Subcutaneous abdominal adipose tissue (tissue), 5 donors: ENCODE measurements around the gene NCKAP5.

Experiments
- H3K27ac ChIP-seq: one replicate; pipeline ENCODE4 v1.7.0; 2013; ENCODE audit warnings: low read depth, mild to moderate bottlenecking, inconsistent platforms, low read length, moderate library complexity
- H3K27me3 ChIP-seq, 5 donors: one replicate each; pipeline ENCODE4 v1.7.0; 2013; ENCODE audit warnings: low read length in 5 of 5, inconsistent platforms in 1 of 5; ENCODE audit not compliant: control insufficient read depth in 5 of 5, insufficient read depth in 4 of 5
- H3K36me3 ChIP-seq, 5 donors: one replicate each; pipeline ENCODE4 v1.7.0; 2013; ENCODE audit warnings: low read length in 5 of 5; ENCODE audit not compliant: control insufficient read depth in 5 of 5, insufficient read depth in 5 of 5
- H3K4me1 ChIP-seq, 5 donors: one replicate each; pipeline ENCODE4 v1.7.0; 2013; ENCODE audit warnings: low read length in 5 of 5, mild to moderate bottlenecking in 3 of 5, moderate library complexity in 1 of 5; ENCODE audit not compliant: control insufficient read depth in 5 of 5, insufficient read depth in 5 of 5
- H3K4me3 ChIP-seq, 5 donors: one replicate each; pipeline ENCODE4 v1.7.0; 2013; ENCODE audit warnings: low read length in 5 of 5, low read depth in 1 of 5
- H3K9ac ChIP-seq, 5 donors: one replicate each; pipeline ENCODE4 v1.7.0; 2013; ENCODE audit warnings: low read length in 5 of 5, mild to moderate bottlenecking in 4 of 5, moderate library complexity in 3 of 5
- H3K9me3 ChIP-seq, 5 donors: one replicate each; pipeline ENCODE4 v1.7.0; 2013; ENCODE audit warnings: low read length in 5 of 5; ENCODE audit not compliant: control insufficient read depth in 5 of 5
- donor health status: healthy.
- donor health status: healthy.
- donor health status: healthy.
- donor health status: healthy.
- donor health status: healthy.

The NCKAP5 gene

DNA sequence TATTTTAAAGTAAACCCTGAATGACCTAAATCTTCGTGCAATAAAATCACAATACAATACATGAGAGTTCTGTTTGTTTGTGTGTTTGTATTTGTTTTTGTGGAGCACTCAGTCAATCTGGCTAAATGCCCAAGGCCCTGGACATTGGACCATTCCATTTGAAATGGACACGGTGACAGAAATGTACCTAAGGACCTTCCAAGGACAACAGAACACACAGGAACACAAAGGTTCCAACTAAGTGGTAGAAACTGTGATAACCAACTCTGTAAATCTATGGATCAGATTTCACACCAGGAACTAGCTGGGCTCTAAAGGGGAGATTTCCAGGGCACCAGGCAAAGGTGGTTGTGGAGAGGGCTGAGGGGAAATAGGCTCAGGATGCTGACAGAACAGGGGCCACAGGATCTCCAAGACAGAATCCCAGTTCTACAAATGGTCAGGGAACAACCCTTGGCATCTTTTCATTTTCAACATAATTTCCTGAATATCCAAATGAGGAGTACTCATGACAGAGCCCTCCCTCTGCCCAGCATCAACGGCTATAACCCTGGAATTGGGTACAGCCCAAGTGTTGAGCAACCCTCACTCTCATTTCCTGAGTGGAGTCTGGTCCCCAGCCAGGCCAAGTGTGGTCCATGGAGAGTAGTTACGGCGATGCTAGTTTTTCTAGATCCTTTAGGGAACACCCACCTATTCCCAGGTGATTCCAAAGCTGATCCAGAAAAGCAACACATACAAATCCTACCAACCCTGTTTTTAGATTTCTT is 78.4 kb downstream of the NCKAP5 start:
- no peak overlapping the region for H3K9ac ChIP-seq
- H3K4me3 ChIP-seq, result no peak overlapping the region
- no peaks in the 10 kb centered on the region for H3K9me3 ChIP-seq
- no peak overlapping the region for H3K27ac ChIP-seq
- H3K27me3 ChIP-seq, result no peaks in the 10 kb centered on the region
- H3K4me1 ChIP-seq, result peaks cover 0 to 6% (median 3%) of the 10 kb centered on the region in 5 donors
- no peaks in the 10 kb centered on the region for H3K36me3 ChIP-seq

- H3K27ac ChIP-seq, result no peak overlapping the region
Measured at GRCh38 chr2:133489146-133489545, 79.1 kb downstream of the NCKAP5 start.

DNA sequence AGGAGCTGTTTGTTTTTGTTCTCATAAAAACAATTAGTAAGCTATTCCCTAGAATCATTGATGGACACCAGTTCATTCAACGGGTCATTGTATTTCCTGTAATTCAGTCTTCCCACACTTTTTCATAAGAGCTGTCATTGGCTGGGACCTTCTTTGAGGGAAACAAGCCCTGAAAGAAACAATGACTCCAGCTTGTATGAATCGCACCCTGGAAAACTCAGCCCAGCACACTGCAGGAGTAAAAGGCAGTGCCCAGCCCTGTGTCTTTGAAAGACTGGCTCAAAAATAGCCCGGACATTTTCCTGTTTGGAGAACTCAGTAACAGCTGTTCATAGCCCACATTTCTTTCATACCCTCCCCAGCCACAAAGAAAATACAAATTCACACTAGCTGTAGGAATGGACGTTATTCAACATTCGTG is 81.5 kb downstream of the NCKAP5 start:
- no peak overlapping the region for H3K4me3 ChIP-seq
- no peaks in the 10 kb centered on the region for H3K9me3 ChIP-seq
- H3K27me3 ChIP-seq, result no peaks in the 10 kb centered on the region
- H3K36me3 ChIP-seq, result no peaks in the 10 kb centered on the region
- no peak overlapping the region for H3K9ac ChIP-seq
- peaks cover 0 to 6% (median 3%) of the 10 kb centered on the region in 5 donors for H3K4me1 ChIP-seq
- no peak overlapping the region for H3K27ac ChIP-seq

More at GRCh38 chr2:133489146-133489545, 79.1 kb downstream of the NCKAP5 start:
- Histone ChIP-seq H3K27me3 (no peaks in the 10 kb centered on the region), H3K4me3 (no peak overlapping the region), H3K36me3 (no peaks in the 10 kb centered on the region), H3K9me3 (no peaks in the 10 kb centered on the region), H3K9ac (no peak overlapping the region), H3K4me1 (peaks cover 0 to 6% (median 3%) of the 10 kb centered on the region in 5 donors)

DNA sequence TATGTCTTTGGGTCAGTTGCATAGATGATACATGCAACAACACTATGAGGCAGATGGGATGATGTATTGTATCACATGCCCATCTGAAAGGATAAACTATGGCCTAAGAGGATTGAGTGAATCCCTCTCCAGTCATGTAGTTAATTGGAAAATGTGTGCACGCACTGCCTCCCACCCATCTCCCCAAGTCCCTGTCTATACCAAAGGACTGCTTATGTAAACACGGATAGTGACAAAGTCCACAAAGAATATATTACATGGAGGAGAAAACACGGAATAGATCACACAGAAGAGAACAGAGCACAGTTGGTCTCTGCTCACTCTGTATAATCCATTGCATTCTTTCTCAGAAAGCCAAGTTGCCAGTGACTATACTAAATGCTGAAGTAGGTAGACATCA is 82.4 kb downstream of the NCKAP5 start:
- Histone ChIP-seq H3K27ac (no peak overlapping the region), H3K27me3 (no peaks in the 10 kb centered on the region), H3K4me1 (peaks cover 0 to 6% (median 3%) of the 10 kb centered on the region in 5 donors), H3K4me3 (no peak overlapping the region), H3K9ac (no peak overlapping the region), H3K9me3 (no peaks in the 10 kb centered on the region), H3K36me3 (no peaks in the 10 kb centered on the region)

DNA sequence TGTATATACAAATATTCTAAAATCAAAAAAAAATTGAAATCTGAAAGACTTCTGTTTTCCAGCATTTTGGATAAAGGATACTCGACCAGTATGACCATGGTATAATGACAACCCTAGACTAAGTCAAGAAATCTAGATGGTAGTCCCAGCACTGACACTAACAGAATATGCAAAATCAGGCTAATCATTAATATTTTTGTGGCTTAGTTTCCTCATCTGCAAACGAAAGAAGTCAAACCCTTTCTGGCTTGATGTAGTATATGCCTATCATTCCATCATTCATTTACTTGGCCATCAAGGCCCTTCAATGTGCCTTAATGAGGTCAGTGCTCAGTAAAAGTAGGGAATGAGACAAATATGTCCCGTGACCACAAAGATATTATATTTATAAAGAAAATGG is 83.5 kb downstream of the NCKAP5 start:
- H3K27ac ChIP-seq, result no peak overlapping the region
- no peaks in the 10 kb centered on the region for H3K9me3 ChIP-seq
- no peak overlapping the region for H3K9ac ChIP-seq
- H3K27me3 ChIP-seq, result no peaks in the 10 kb centered on the region
- no peaks in the 10 kb centered on the region for H3K36me3 ChIP-seq
- H3K4me3 ChIP-seq, result no peak overlapping the region
- H3K4me1 ChIP-seq, result no peaks in the 10 kb centered on the region

DNA sequence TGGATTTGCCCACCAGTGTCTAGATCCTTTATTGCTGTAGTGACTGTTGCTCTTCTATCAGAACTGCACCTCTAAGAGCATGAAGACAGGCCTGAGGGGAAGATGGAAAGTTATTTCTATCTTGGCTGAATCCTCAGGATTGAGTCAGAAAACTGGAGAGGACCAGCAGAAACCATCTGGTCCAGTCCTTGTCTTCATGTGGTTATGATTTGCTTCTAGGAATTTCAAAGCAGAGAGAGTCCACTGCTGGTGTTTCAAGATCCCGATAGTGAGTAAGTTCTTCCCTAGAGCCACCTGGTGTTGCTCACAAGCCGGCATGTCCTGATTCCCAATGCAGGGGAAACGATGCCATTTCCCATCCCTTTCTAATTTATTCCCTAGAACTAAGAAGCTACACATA is 84.2 kb downstream of the NCKAP5 start:
- H3K27me3 ChIP-seq, result no peaks in the 10 kb centered on the region
- no peaks in the 10 kb centered on the region for H3K36me3 ChIP-seq
- H3K9ac ChIP-seq, result no peak overlapping the region

DNA sequence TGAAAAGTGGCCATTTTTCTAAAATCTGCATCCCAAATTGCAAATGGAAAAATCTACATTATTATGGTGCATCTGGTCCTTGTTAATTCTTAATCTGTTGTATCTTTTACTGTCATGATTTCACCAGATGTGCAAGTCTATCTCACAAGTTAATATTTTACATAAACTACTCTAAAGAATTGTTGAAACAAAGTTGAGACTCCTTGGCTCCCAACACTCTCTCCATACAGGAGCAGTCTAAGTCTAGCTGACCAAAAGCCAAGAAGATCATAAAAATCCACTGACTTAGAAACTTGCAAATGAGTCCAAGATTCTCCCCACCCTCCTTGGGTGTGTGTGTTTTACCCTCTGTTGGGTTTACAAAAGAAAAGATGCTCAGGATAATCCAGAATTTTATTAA is 85.1 kb downstream of the NCKAP5 start:
- no peaks in the 10 kb centered on the region for H3K4me1 ChIP-seq
- H3K27me3 ChIP-seq, result no peaks in the 10 kb centered on the region
- H3K9ac ChIP-seq, result no peak overlapping the region
- no peak overlapping the region for H3K27ac ChIP-seq
- H3K9me3 ChIP-seq, result no peaks in the 10 kb centered on the region
- H3K4me3 ChIP-seq, result no peak overlapping the region
- no peaks in the 10 kb centered on the region for H3K36me3 ChIP-seq

More for the DNA sequence above, 84.2 kb downstream of the NCKAP5 start:
- H3K4me3 ChIP-seq, result no peak overlapping the region
- no peak overlapping the region for H3K27ac ChIP-seq
- no peaks in the 10 kb centered on the region for H3K4me1 ChIP-seq
- H3K9me3 ChIP-seq, result no peaks in the 10 kb centered on the region

- Histone ChIP-seq H3K27me3 (no peaks in the 10 kb centered on the region), H3K27ac (no peak overlapping the region), H3K4me1 (no peaks in the 10 kb centered on the region), H3K36me3 (no peaks in the 10 kb centered on the region), H3K9me3 (no peaks in the 10 kb centered on the region), H3K9ac (no peak overlapping the region), H3K4me3 (no peak overlapping the region)
Measured at GRCh38 chr2:133480707-133481429, 87.4 kb downstream of the NCKAP5 start.

GRCh38 chr2:133477616-133477990 is 90.7 kb downstream of the NCKAP5 start:
- no peaks in the 10 kb centered on the region for H3K36me3 ChIP-seq
- no peaks in the 10 kb centered on the region for H3K9me3 ChIP-seq
- no peak overlapping the region for H3K9ac ChIP-seq
- no peaks in the 10 kb centered on the region for H3K27me3 ChIP-seq
- H3K27ac ChIP-seq, result no peak overlapping the region
- H3K4me3 ChIP-seq, result no peak overlapping the region
- no peaks in the 10 kb centered on the region for H3K4me1 ChIP-seq

- Histone ChIP-seq H3K36me3 (no peaks in the 10 kb centered on the region), H3K9ac (no peak overlapping the region), H3K4me3 (no peak overlapping the region), H3K27ac (no peak overlapping the region), H3K9me3 (no peaks in the 10 kb centered on the region), H3K27me3 (no peaks in the 10 kb centered on the region), H3K4me1 (no peaks in the 10 kb centered on the region)
Measured at GRCh38 chr2:133476931-133477615, 91.2 kb downstream of the NCKAP5 start.
